GM13977 (cell line): Measurements from ENCODE around the gene CCR5AS.
"Not testable (repeated sequence)": the region's sequence is repeated elsewhere in the genome, so short reads cannot be mapped to it uniquely, and the experiment has no call there.

ENCODE experiments used
- DNase-seq: peaks from one replicate; pipeline ENCODE4 v3.0.0; 2012; ENCODE audit warnings: low spot score
- CTCF ChIP-seq: IDR thresholded peaks from 2 replicates; pipeline ENCODE4 v1.5.1; 2012; ENCODE audit warnings: mild to moderate bottlenecking, control low read depth; ENCODE audit not compliant: insufficient read depth; ENCODE audit errors: extremely low read depth, missing control alignments
- in situ Hi-C: fragments of 300-500 bp; cut with MboI; formaldehyde crosslinking; loops from one replicate; pipeline ENCODE4 v1.12.0; 2022; ENCODE audit warnings: low sequenced_read_pairs, low pct_unique_long_range_greater_than_20kb, mixed read lengths, inconsistent platforms; ENCODE audit not compliant: unreplicated experiment

The CCR5AS gene

GRCh38 chr3:46435081-46435726 is 28.3 kb upstream of the CCR5AS start:
- in situ Hi-C loops, result no loop called here
- no peak for DNase-seq
- TF ChIP-seq CTCF, result no peak

GRCh38 chr3:46433841-46434240 is 27.0 kb upstream of the CCR5AS start:
- DNase-seq, result no peak
- in situ Hi-C loops, result no loop called here
- TF ChIP-seq CTCF, result no peak

DNA sequence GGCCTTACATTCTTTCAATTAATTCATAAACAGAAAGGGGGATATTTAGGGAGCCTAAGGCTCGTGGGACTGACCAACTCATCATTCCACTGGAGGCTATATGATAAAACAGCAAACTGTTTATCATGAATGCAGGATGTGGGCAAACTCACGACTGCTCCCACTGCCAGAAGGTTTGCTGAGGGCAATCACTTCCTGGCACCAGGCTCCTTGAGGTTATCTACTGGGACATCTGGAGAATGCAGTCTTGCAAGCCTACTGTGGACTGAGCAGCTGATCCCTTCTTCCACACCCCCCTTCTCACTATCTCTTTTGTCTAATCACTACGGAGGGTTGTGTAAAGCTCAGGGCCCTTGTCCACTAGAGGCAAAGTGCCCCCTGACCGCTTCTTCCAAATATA is 26.3 kb upstream of the CCR5AS start:
- in situ Hi-C loops, DNase-seq: not testable (repeated sequence)

GRCh38 chr3:46431905-46432304 is 25.0 kb upstream of the CCR5AS start:
- DNase-seq, in situ Hi-C loops: not testable (repeated sequence)

- DNase-seq, in situ Hi-C loops: not testable (repeated sequence)
Observed at GRCh38 chr3:46430879-46431278, 24.0 kb upstream of the CCR5AS start.

DNA sequence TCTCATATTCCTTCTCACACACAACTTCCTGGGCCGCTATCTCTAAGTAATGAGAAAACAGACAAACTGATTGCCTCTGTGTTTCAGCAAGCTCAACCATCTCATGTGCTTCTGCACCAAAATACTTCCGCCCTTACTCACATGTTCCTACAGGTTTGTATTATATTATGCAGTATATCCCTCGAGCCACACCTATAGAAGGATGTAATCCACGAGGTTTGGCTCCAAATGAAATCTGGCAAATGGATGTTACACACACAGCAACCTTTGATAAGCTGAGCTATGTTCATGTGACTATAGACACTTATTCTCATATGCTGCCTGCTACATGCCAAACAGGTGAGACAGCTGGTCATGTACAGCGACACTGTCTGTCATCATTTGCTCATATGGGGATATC is 22.8 kb upstream of the CCR5AS start:
- in situ Hi-C loops, result no loop called here
- TF ChIP-seq CTCF, result no peak
- no peak for DNase-seq

GRCh38 chr3:46429250-46429649 is 22.4 kb upstream of the CCR5AS start:
- TF ChIP-seq CTCF, result no peak
- DNase-seq, result no peak
- in situ Hi-C loops, result no loop called here

DNA sequence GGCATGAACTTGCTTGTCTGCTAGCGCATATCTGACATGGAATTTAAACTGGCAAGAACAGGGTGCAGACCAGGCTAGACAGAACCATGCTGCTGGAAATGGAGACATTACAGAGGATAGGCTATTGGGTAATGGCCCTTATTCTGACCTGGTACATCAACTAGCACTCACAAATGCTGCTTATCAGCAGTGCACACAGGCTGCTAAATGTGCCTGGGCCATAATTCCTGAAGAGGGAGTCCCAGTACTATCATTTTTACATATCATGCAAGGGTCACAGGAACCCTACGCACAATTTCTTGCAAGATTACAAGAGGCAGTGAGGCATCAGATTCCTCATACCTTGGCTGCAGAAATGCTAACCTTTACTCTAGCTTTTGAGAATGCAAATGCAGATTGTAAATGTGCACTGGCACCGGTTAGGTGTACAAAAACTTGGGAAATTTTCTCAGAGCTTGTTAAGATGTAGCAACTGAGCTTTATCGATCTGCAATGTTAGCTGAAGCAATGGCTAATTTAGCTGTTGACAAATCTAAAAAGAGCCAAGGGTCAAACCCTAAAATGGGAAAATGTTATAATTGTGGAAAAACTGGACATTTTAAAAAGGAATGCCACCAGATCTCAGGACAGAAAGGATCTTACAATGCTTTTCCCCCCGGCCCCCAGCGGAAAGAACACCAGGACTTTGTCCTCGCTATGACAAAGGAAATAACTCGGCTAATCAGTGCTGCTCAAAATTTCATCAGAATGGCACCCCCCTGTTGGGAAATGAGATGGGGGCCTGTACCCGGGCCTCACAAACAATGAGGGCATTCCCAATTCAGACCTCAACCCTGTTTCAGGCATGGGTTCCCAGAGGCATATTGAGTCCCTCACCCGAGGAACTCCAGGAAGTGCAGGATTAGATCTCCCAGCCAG is 21.3 kb upstream of the CCR5AS start:
- in situ Hi-C loops, result no loop called here
- no peak for DNase-seq
- TF ChIP-seq CTCF, result no peak

- in situ Hi-C loops, DNase-seq: not testable (repeated sequence)
Observed at GRCh38 chr3:46427404-46427803, 20.5 kb upstream of the CCR5AS start.

DNA sequence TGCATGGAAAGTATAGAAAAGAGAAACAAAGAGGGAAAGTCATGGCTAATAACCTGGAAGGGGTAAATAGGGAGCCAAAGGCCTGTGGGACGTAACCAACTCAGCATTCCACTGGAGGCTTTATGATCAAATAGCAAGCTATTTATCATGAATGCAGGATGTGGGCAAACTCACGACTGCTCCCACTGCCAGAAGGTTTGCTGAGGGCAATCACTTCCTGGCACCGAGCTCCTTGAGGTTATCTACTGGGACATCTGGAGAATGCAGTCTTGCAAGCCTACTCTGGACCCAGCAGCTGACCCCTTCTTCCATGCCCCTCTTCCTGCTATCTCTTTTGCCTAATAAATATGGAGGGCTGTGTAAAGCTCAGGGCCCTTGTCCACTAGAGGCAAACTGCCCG is 19.6 kb upstream of the CCR5AS start:
- DNase-seq, in situ Hi-C loops: not testable (repeated sequence)
